ENCODE results near the gene FATE1.

- TF ChIP-seq CTCF (IDR thresholded peaks at IDR 0.05; ENCODE audit: poor library complexity) (no peak), EZH2phosphoT487 (IDR thresholded peaks at IDR 0.05; ENCODE audit: low read depth, severe bottlenecking, unreplicated experiment) (no peak)
Measured at GRCh38 chrX:151703487-151703886, 12.3 kb upstream of the FATE1 start.

Measured in hepatocyte (in vitro differentiated cells).